Measurements from ENCODE around the gene TRPV2. TPM values are rescaled to one million over a fixed set of nuclear protein-coding genes. Genes with fewer than 3 reads are reported as not detected.
"Not testable (repeated sequence)": the region's sequence is repeated elsewhere in the genome, so short reads cannot be mapped to it uniquely, and the experiment has no call there.

Gene TRPV2
- total and polyA plus RNA-seq, 7 donors = 1.6 to 10.3 (median 3.9) TPM

- no peak for ATAC-seq
Measured at GRCh38 chr17:16383216-16383615, 32.2 kb upstream of the TRPV2 start.

GRCh38 chr17:16383772-16384287, 31.5 kb upstream of the TRPV2 start:
- intact Hi-C loops (cut with DNase I) = no loop called here

More at GRCh38 chr17:16383216-16383615, 32.2 kb upstream of the TRPV2 start:
- H3K36me3 ChIP-seq (ENCODE audit: insufficient read depth in 1 of 2, low read depth in 1 of 2) = peaks cover 6 to 26% of the 10 kb centered on the region in 2 donors
- 46 to 59% (median 55%) methylated on average over 4 of the region's 4 CpGs for WGBS, 3 donors
- peaks cover 22% of the 10 kb centered on the region for H3K4me1 ChIP-seq
- no peaks in the 10 kb centered on the region for H3K9me3 ChIP-seq
- DNase-seq = no peak
- TF ChIP-seq CTCF (IDR thresholded peaks at IDR 0.05) = no peak
- no peaks in the 10 kb centered on the region for H3K27me3 ChIP-seq (ENCODE audit: insufficient read depth in 3 of 3, low read length in 2 of 3)
- intact Hi-C loops (cut with DNase I) = no loop called here
- H3K4me3 ChIP-seq = peak overlapping the region; percentile 93
- peak overlapping the region; percentile 99 for H3K27ac ChIP-seq

GRCh38 chr17:16384557-16384956, 30.8 kb upstream of the TRPV2 start:
- H3K27ac ChIP-seq = peak overlapping the region; percentile 99
- intact Hi-C loops (cut with DNase I) = no loop called here
- H3K4me1 ChIP-seq = peaks cover 22% of the 10 kb centered on the region
- H3K9me3 ChIP-seq = no peaks in the 10 kb centered on the region
- WGBS, 3 donors = 67 to 83% (median 70%) methylated on average over 5 of the region's 5 CpGs
- ATAC-seq (no peak), DNase-seq (no peak)
- peaks cover 6 to 26% of the 10 kb centered on the region in 2 donors for H3K36me3 ChIP-seq (ENCODE audit: insufficient read depth in 1 of 2, low read depth in 1 of 2)
- no peak for TF ChIP-seq CTCF (IDR thresholded peaks at IDR 0.05)
- no peaks in the 10 kb centered on the region for H3K27me3 ChIP-seq (ENCODE audit: insufficient read depth in 3 of 3, low read length in 2 of 3)
- peak overlapping the region; percentile 93 for H3K4me3 ChIP-seq

More at GRCh38 chr17:16383772-16384287, 31.5 kb upstream of the TRPV2 start:
- no peak for TF ChIP-seq CTCF (IDR thresholded peaks at IDR 0.05)
- H3K36me3 ChIP-seq (ENCODE audit: insufficient read depth in 1 of 2, low read depth in 1 of 2) = peaks cover 6 to 26% of the 10 kb centered on the region in 2 donors
- peak overlapping the region; percentile 99 for H3K27ac ChIP-seq
- H3K4me1 ChIP-seq = peaks cover 22% of the 10 kb centered on the region
- H3K4me3 ChIP-seq = peak overlapping the region; percentile 93
- ATAC-seq (no peak), DNase-seq (peak in 1 of 2 donors; percentile 10)
- H3K27me3 ChIP-seq (ENCODE audit: insufficient read depth in 3 of 3, low read length in 2 of 3) = no peaks in the 10 kb centered on the region
- 69 to 87% (median 73%) methylated on average over 5 of the region's 5 CpGs for WGBS, 3 donors
- no peaks in the 10 kb centered on the region for H3K9me3 ChIP-seq

- ATAC-seq = peak in 1 of 4 donors; percentile 2
- Histone ChIP-seq H3K4me1 (peaks cover 22% of the 10 kb centered on the region), H3K36me3 (ENCODE audit: insufficient read depth in 1 of 2, low read depth in 1 of 2) (peaks cover 6 to 26% of the 10 kb centered on the region in 2 donors), H3K4me3 (peak overlapping the region; percentile 66), H3K27ac (peak overlapping the region; percentile 67)
- not testable (repeated sequence) for DNase-seq; H3K9me3 ChIP-seq; H3K27me3 ChIP-seq (ENCODE audit: insufficient read depth in 3 of 3, low read length in 2 of 3)
- WGBS, 3 donors = 15 to 25% (median 18%) methylated on average over 23 of the region's 23 CpGs
- intact Hi-C loops (cut with DNase I) = loop anchor here in 1 of 2 donors (2.0 to 5.0 kb wide), 3 partner anchors 29 to 135 kb away; partner anchors contain the start of gene TRPV2
Measured at GRCh38 chr17:16386126-16386507, 29.3 kb upstream of the TRPV2 start.

- DNase-seq (peak in 1 of 2 donors; percentile 32), ATAC-seq (no peak)
- H3K36me3 ChIP-seq (ENCODE audit: insufficient read depth in 1 of 2, low read depth in 1 of 2) = no peaks in the 10 kb centered on the region
- no peaks in the 10 kb centered on the region for H3K9me3 ChIP-seq
- intact Hi-C loops (cut with DNase I) = no loop called here
- H3K4me1 ChIP-seq = peaks cover 5% of the 10 kb centered on the region
- H3K27me3 ChIP-seq (ENCODE audit: insufficient read depth in 3 of 3, low read length in 2 of 3) = no peaks in the 10 kb centered on the region
- H3K4me3 ChIP-seq = no peak overlapping the region
- H3K27ac ChIP-seq = no peak overlapping the region
- 90 to 92% (median 91%) methylated on average over 13 of the region's 13 CpGs for WGBS, 3 donors
- TF ChIP-seq CTCF (IDR thresholded peaks at IDR 0.05) = no peak
Measured at GRCh38 chr17:16391451-16391850, 23.9 kb upstream of the TRPV2 start.

GRCh38 chr17:16392491-16392890, 22.9 kb upstream of the TRPV2 start:
- DNase-seq (peak in 1 of 2 donors; percentile 48), ATAC-seq (peak; percentile 49 to 81 (median 61))
- 51 to 68% (median 61%) methylated on average over 11 of the region's 11 CpGs for WGBS, 3 donors
- H3K4me3 ChIP-seq; H3K9me3 ChIP-seq; H3K36me3 ChIP-seq (ENCODE audit: insufficient read depth in 1 of 2, low read depth in 1 of 2); intact Hi-C loops (cut with DNase I); H3K27ac ChIP-seq; H3K27me3 ChIP-seq (ENCODE audit: insufficient read depth in 3 of 3, low read length in 2 of 3): not testable (repeated sequence)
- H3K4me1 ChIP-seq = peaks cover 14% of the 10 kb centered on the region

GRCh38 chr17:16395887-16396286, 19.5 kb upstream of the TRPV2 start:
- intact Hi-C loops (cut with DNase I); H3K36me3 ChIP-seq (ENCODE audit: insufficient read depth in 1 of 2, low read depth in 1 of 2); H3K4me3 ChIP-seq; H3K9me3 ChIP-seq; H3K27me3 ChIP-seq (ENCODE audit: insufficient read depth in 3 of 3, low read length in 2 of 3): not testable (repeated sequence)
- ATAC-seq = peak; percentile 7 to 29 (median 21)
- peak overlapping the region; percentile 86 for H3K27ac ChIP-seq
- peak in 1 of 2 donors; percentile 3 for DNase-seq
- 46 to 72% (median 52%) methylated on average over 4 of the region's 4 CpGs for WGBS, 3 donors
- H3K4me1 ChIP-seq = peaks cover 16% of the 10 kb centered on the region

- DNase-seq (peak in 1 of 2 donors; percentile 17), ATAC-seq (peak; percentile 87 to 94 (median 91))
- peak overlapping the region; percentile 86 for H3K27ac ChIP-seq
- H3K36me3 ChIP-seq (ENCODE audit: insufficient read depth in 1 of 2, low read depth in 1 of 2); H3K27me3 ChIP-seq (ENCODE audit: insufficient read depth in 3 of 3, low read length in 2 of 3); intact Hi-C loops (cut with DNase I); H3K9me3 ChIP-seq: not testable (repeated sequence)
- 21 to 36% (median 26%) methylated on average over 2 of the region's 2 CpGs for whole genome bisulfite sequencing, 3 donors
- H3K4me3 ChIP-seq = peak overlapping the region; percentile 15
- H3K4me1 ChIP-seq = peaks cover 16% of the 10 kb centered on the region
Measured at GRCh38 chr17:16396693-16397092, 18.7 kb upstream of the TRPV2 start.
